ENCODE data around the gene CDK5R2.

CDK5R2 gene

DNA sequence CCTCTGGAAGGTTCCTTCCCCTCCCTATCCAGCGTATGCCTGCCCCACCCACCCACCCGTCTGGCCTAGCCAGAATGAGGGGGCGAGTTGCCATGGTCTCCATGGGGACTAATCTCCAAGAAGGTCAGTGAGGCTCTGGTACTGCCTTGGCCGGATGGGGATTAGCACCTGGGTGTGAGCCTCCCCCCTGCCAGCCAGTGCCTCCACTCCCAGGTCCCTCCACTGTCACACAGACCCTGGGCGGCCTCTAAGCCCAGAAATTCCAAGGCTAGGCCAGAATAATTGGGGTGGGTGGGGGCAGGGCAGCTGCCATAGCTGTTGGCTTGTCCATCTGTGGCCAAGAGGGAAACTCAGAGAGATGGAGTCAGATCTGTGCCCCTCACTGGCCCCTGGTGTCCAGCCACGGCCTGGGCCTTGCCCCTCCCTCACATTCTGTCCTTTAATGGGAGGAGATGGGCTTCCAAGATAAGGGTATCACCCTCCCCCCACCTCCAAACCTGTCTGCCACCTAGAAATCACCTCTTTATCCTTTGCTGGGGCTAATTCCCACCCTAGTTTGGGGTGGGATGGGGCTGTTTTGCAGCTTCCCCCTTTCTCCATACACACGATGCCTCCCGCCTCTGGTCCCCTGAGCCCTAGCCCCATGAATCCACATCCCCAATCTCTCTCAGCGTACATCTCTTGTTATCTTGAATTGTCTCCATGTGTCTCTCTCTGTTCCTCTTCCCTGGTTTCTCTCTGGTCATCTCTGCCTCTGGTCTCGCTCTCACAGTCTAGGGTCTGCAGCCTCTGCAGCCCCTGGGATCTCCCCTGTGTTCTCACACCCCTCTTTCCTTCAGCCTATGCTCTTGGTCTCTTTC is 39.8 kb downstream of the CDK5R2 start:
- TF ChIP-seq POLR2A (IDR thresholded peaks at IDR 0.05; ENCODE audit: low read depth, low read length) = no peak
- FAIRE-seq (no peak), DNase-seq (ENCODE audit: insufficient read length, low spot score) (no peak)

DNA sequence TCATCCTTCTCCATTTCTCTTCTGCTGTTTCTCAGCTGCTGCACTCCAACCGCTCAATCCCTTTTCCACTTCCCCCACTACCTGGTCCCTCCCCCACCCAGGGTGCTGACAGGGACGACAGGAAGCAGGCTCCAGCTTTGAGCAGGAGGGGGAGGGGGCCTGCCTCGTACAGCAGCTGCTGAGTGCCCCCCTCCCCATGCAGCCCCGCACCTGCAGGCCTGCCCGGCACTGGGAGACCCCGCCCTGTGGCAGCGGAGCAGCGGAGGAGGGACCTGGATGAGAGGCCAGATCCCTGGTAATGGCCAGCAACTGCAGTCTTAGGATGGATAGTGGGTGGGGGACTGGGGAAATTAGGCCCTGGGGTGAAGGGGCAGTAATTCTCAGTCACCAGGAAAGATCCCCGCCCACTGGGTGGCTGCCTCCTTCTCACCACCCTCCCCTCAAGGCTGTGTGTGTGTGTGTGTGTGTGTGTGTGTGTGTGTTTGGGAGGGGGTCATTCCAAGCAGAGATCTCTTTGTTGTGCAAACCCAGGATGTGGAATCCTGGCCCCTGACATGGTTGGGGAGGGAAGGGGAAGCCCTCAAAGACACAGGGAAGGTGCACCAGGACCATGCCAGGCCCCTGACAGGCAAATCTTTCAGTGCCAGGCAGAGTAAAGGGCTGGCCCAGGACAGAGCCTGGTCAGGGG is 40.6 kb downstream of the CDK5R2 start:
- FAIRE-seq = no peak
- TF ChIP-seq POLR2A (IDR thresholded peaks at IDR 0.05; ENCODE audit: low read depth, low read length) = no peak

DNA sequence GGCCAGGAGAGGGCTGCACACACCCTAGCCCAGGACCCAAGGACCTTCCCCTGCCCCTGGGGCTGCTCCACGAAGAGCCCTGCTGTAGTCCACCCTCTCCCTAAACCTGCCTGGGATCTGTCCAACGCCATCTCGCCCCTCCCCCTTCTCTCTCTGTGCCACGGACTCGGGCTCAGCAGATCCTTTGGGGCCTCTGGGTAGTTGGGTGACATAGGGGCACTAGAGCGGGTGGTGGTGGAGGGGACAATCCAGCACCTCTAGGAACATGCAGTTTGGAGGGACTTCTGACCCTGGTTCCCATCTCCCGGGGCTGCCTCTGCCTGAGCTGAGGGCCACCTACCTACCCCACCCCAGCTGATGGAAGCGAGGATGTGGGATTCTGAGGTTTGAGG is 41.1 kb downstream of the CDK5R2 start:
- DNase-seq (ENCODE audit: insufficient read length, low spot score) (no peak), FAIRE-seq (no peak)
- no peak for TF ChIP-seq POLR2A (IDR thresholded peaks at IDR 0.05; ENCODE audit: low read depth, low read length)

More for the DNA sequence above, 40.6 kb downstream of the CDK5R2 start:
- no peak for DNase-seq (ENCODE audit: insufficient read length, low spot score)

DNA sequence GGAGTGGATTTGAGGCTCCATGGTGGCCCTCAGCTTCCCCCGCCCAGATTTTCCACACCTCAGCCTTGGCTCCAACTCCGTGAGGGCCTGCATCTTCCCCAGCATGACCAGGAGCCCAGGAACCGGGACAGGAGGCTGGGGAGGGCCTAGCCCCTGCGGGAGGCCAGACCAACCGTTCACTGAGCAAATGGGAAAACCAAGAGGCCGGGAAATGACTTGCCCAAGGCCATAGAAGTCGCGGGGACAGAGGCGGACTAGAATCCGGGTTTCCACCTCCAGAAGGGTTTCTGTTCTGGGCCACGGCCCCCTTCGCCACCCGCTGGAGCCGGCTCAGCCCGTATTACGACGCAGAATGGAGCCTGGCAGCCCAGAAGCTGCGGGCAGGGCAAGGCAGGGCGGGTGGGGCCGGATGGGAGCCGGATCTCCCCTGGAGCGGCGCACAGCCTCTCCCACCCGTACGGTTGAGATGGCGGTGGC is 41.7 kb downstream of the CDK5R2 start:
- DNase-seq (ENCODE audit: insufficient read length, low spot score) (no peak), FAIRE-seq (no peak)
- TF ChIP-seq POLR2A (IDR thresholded peaks at IDR 0.05; ENCODE audit: low read depth, low read length) = no peak

DNA sequence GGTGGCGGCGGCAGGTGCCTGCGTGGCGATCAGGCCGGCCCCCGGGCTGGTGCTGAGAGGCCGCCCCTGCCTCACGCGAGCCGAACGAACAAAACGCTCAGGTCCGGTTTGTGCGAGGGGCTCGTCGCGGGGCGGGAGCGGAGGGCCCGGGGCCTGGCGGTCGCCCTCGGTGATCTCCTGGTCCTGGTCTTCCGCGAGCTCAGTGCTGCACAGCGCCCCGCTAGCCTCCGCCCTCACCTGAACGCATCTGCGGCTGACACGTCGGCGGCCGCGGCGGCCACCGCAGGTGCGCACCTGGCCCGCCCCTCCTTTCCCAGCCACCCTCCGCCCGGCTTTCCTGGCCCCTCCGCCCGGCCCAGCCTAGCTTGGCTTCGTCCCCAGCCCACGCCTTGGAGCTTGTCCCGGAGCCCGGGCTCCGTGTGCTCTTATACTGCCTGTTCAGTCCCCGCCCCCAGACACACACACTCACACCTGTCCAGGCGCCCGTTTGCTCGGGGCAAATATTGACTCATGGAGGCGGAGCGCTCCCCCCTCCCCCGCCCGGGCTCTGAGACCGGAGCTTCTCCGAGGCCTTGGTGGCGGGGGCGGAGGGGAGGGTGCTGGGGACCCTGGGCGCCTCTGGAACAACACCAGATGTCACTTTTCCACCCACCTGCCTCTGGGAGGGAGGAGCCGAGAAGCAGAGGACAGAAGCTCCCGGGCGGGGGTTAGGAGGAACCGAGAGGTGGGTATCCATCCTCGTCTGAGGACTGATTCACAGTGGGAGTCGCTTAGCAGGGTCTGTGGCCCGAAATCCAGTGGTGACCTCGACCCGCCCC is 42.3 kb downstream of the CDK5R2 start:
- DNase-seq (ENCODE audit: insufficient read length, low spot score) (no peak), FAIRE-seq (no peak)
- TF ChIP-seq POLR2A (IDR thresholded peaks at IDR 0.05; ENCODE audit: low read depth, low read length) = no peak

DNA sequence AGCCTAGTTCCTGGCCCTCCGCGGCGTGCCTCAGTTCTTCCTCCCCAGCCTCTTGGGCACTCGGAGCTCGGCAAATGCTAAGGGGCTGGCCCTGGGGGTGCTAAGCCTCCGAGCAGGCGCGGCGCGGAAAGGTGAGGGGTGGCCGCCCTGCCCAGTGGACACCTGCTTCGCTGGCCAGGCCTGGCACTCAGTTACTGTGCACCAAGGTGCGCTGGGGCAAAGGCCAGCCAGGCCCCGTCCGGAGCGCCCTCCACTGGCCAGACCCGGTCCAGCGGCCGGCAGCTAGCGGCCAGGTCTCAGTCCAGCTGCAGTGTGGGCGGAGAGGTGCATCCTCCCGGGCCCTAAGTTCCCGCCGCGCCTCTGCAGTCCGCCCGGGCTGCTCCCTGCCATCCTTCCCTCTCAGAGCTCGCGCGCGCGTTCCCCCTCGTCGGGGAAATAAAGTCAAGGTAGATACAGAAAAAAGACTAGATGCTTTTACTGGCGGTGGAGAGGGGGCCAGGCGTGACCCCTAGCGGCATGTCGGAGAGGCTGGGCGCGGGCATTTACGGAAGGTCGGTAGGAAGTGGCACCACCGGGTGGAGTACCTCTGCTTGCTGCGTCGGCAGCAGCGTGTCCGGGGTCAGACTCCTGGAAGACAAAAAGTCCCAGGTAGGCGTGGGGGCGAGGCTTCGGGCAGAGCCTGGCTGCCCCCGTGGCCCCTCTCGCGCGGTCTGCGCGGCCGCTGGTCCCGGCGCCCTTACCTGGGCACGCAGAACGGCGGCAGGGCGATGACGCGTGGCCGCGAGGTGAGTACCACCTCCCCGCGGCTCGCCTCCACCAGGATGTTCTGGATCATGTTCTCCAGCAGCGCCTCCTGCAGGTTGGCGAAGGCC is 43.2 kb downstream of the CDK5R2 start:
- no peak for FAIRE-seq
- DNase-seq (ENCODE audit: insufficient read length, low spot score) = peak; percentile 65
- no peak for TF ChIP-seq POLR2A (IDR thresholded peaks at IDR 0.05; ENCODE audit: low read depth, low read length)

DNA sequence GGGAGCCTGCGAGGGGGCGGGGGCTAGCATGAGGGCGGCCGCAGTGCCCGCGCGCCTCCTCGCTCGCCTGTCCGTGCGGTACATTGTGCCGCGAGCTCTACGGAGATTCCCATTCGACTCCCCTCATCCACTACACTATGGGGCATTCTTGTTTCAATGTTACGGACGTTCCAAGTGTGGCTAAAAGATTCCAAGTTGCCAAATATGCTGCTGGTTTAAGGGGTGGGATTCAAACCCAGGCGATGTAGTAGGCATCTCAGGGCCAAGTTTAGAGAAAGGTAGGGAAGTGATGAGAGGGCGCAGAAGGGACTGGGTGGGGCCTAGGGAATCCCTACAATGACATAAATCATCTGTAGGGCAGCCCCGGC is 43.8 kb downstream of the CDK5R2 start:
- FAIRE-seq = no peak
- DNase-seq (ENCODE audit: insufficient read length, low spot score) = no peak
- no peak for TF ChIP-seq POLR2A (IDR thresholded peaks at IDR 0.05; ENCODE audit: low read depth, low read length)

DNA sequence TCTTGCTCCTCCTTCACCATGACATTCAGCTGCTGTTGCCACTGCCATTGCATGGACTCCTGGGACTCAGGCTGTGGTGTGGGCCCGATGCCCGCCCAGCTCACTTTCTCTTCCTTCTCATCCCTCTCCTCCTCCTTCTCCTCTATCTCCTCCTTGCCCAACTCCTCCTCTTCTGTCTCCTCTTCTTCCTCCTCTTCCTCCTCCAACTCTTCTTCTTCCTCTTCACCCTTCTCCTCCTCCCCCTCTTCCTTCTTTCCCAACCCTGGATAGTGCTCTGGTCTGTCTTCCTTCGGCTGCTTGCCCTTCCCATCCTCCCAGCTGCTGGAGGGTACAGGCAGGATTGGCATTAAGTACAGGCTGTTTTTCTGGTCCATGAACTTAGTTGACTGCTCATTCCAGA is 44.5 kb downstream of the CDK5R2 start:
- FAIRE-seq (no peak), DNase-seq (ENCODE audit: insufficient read length, low spot score) (no peak)
- no peak for TF ChIP-seq POLR2A (IDR thresholded peaks at IDR 0.05; ENCODE audit: low read depth, low read length)

DNA sequence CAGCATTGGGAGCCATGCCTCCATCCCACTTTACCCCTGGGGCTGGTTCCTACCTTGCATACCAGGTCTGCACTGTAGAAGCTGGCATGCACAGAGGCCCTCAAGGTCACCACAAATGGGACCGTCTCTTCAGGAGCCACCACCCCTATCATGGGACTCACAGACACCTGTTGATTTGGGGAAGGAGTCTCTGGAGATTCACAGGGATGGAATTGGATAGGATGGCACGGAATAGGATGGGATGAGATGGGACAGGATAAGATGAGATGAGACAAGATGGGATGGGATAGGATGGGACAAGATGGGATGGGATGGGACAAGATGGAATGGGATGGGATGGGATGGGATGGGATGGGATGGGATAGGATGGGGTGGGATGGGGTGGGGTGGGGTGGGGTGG is 49.8 kb downstream of the CDK5R2 start:
- no peak for TF ChIP-seq POLR2A (IDR thresholded peaks at IDR 0.05; ENCODE audit: low read depth, low read length)
- FAIRE-seq = no peak
- DNase-seq (ENCODE audit: insufficient read length, low spot score) = no peak

DNA sequence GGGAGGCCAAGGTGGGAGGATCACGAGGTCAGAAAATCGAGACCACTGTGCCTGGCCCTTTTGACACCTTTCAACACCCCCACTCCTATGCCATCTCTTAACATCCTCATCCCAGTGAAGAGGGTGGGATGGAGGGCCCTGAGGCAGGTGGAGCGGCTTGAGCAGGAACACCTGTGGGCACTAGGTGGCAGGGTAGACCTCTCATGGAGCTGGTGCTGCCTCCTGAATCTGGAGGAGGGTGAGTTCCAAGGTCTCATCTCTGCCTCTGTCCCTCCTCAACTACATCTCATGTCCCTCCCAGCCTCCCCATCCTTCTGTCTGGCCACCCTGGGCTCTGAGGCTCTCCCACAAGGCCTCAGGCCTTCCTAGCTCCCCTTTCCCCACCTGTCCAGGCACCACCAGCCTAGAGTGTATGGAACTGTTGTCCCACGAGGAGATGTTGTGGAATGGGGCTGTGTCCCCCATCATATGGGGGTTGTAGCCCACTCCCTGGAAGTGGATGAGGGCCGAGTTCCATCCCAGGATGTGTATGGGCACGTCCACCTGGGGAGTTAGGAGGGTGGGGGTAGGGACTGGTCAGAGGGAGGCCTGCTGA is 50.8 kb downstream of the CDK5R2 start:
- TF ChIP-seq POLR2A (IDR thresholded peaks at IDR 0.05; ENCODE audit: low read depth, low read length) = no peak

DNA sequence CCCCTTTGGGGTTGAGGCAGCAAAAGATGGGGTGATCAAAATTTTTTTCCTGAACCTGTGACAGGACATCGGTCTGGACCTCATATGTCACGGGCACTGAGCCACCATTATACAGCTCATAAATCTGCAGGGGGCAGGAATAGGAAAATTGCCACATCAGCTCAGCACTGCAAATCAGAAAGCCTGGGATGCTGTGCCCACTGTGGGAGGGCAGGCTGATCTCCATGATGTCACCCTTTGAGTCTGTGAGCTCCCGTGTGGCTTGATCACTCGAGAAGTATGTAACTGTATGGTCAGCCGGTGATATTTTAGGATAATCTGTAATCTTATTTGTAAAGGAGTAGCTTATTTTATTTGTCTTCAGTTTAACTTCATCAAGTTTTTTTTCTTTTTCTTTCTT is 51.4 kb downstream of the CDK5R2 start:
- DNase-seq (ENCODE audit: insufficient read length, low spot score) = no peak
- TF ChIP-seq POLR2A (IDR thresholded peaks at IDR 0.05; ENCODE audit: low read depth, low read length) = no peak
- FAIRE-seq = no peak

More for the DNA sequence above, 50.8 kb downstream of the CDK5R2 start:
- no peak for DNase-seq (ENCODE audit: insufficient read length, low spot score)
- FAIRE-seq = no peak

All from H54 (cell line).